Measurements from ENCODE around the gene USF2.

Gene USF2

GRCh38 chr19:35256566-35256965, 12.2 kb upstream of the USF2 start (continued):
- TF ChIP-seq REST (tag by site-specific recombination; IDR thresholded peaks at IDR 0.05) = no peak
- no peak for TF ChIP-seq KLF9 (tag by site-specific recombination; IDR thresholded peaks at IDR 0.05; ENCODE audit: low read depth)

GRCh38 chr19:35257113-35257461, 11.7 kb upstream of the USF2 start:
- Histone ChIP-seq H3K27ac (ENCODE audit: extremely low read depth, low read depth, low read length) (no peak overlapping the region), H3K4me1 (ENCODE audit: control insufficient read depth, insufficient read depth, low read length) (no peaks in the 10 kb centered on the region; the same call in 1 of the 2 replicates), H3K4me3 (ENCODE audit: low read depth, low read length) (no peak overlapping the region), H3K36me3 (ENCODE audit: control insufficient read depth in 2 of 2, insufficient read depth in 1 of 2, low read length in 2 of 2) (peaks cover 61 to 70% of the 10 kb centered on the region in 2 experiments), H3K9me3 (ENCODE audit: control insufficient read depth, insufficient read depth, low read depth, low read length) (no peaks in the 10 kb centered on the region)
- TF ChIP-seq ZNF335 (tag by site-specific recombination; conservative IDR thresholded peaks at IDR 0.05) (no peak), ZNF148 (tag by site-specific recombination; IDR thresholded peaks at IDR 0.05; ENCODE audit: borderline replicate concordance) (0 out of 2 replicates have a peak, but pooled peaks have one; percentile 8), ZNF398 (tag by site-specific recombination; IDR thresholded peaks at IDR 0.05) (no peak), ZNF701 (tag by site-specific recombination; IDR thresholded peaks at IDR 0.05) (no peak)
- ChIA-PET CTCF (interaction anchor here (1.2 to 1.5 kb wide), 5 partner anchors 8 to 190 kb away, joined by 3 to 8 read pairs (median 4); no protein-coding TSS in a partner anchor), POLR2A (interaction anchor here (2.7 to 5.9 kb wide), 2 partner anchors 7 to 10 kb away, joined by 10 to 35 read pairs; no protein-coding TSS in a partner anchor)

- ChIA-PET CTCF (interaction anchor here (1.1 to 2.4 kb wide), 5 partner anchors 9 to 152 kb away, joined by 3 to 9 read pairs (median 5); no protein-coding TSS in a partner anchor), POLR2A (interaction anchor here (0.5 to 1.9 kb wide), 6 partner anchors 9 to 383 kb away, joined by 3 to 9 read pairs (median 3); partner anchors contain the start of gene FXYD7)
- H3K9me3 ChIP-seq (ENCODE audit: control insufficient read depth, insufficient read depth, low read depth, low read length) = no peaks in the 10 kb centered on the region
- peaks cover 55 to 60% of the 10 kb centered on the region in 2 experiments for H3K36me3 ChIP-seq (ENCODE audit: control insufficient read depth in 2 of 2, insufficient read depth in 1 of 2, low read length in 2 of 2)
- TF ChIP-seq REPIN1 (tag by site-specific recombination; IDR thresholded peaks at IDR 0.05; ENCODE audit: low read depth) (0 out of 2 replicates have a peak, but pooled peaks have one; percentile 14), PRDM1 (tag by site-specific recombination; IDR thresholded peaks at IDR 0.05) (no peak)
- peaks cover 7% of the 10 kb centered on the region; the same call in 1 of the 2 replicates for H3K4me1 ChIP-seq (ENCODE audit: control insufficient read depth, insufficient read depth, low read length)
- H3K27ac ChIP-seq (ENCODE audit: extremely low read depth, low read depth, low read length) = no peak overlapping the region
- no peak overlapping the region for H3K4me3 ChIP-seq (ENCODE audit: low read depth, low read length)
Measured at GRCh38 chr19:35260694-35261304, 8.0 kb upstream of the USF2 start.

All from HEK293 (cell line).